HG02678 (cell line): ENCODE measurements around the gene IQGAP3.

Experiments
- ATAC-seq: cut with Tn5 transposase; IDR thresholded peaks from one replicate; pipeline ENCODE4 v1.9.1; 2021; ENCODE audit warnings: mild to moderate bottlenecking, moderate library complexity; ENCODE audit not compliant: unreplicated experiment

IQGAP3 gene

DNA sequence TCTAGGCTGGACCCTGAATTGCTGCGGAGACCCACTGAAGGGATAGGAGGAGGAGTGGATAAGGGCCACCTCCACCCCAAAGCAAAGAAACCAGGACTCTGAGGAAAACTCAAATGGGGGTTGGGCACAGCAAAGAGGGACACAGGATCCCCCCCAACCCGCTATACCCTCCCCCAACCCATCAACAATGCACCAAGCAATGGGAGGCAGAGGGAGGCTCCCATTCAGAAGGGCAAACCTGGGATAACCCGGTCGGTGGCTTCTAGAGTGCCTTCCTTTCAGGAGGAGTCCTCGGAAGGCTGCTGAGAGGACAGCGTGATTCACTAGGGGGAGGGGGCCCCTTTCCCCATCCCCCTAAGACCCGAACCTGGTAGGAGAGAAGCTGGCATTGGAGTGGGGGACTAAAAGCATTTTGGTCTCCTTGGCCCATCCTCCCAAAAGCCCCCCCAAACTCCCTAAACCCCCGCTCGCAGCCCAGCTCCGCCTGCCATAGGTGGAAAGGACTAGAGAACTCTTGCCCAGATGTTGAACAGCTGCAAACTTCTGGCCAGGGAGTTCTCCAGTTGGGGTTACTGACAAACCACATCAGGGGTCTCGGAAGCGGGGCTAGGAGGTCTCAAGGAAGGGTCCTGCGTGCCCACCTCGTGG, 73.0 kb downstream of the IQGAP3 start:
- no peak for ATAC-seq

DNA sequence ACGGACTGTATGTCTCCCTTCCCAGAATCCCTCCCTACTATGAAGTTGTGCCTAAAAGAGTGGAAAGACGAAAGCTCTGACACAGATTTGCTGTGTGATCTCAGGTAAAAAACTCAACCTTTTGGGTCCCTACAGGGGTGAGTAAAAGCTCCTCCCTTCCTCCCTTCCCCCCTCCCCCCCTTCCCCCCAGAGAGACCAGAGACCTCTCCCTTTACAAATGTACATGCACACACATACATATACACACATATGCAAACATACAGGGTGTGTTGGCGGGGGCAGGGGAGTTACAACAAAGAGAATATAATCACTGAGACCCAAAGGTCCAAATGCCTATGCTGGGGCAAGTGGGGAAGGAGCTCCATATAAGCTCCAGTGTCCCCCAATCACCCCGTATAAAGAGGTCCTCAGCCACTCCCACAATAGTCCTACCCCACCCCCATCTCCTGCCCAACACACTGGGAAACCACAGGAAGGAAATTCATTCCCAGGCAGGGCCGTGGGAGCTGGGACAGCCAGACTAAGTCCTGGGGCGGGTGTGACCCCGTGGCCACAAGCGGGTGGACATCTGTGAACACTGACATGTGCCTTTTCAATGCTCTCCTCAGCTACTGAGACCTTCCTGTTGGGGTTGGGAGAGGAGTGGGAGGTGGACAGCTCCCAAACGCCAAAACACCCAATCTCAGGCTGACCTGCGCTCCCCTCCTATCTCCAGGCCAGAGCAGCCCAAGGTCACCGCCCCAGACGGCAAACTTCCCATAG, 73.8 kb downstream of the IQGAP3 start:
- no peak for ATAC-seq

- ATAC-seq: no peak
These were observed 74.5 kb downstream of the IQGAP3 start for GRCh38 chr1:156497743-156498431.

DNA sequence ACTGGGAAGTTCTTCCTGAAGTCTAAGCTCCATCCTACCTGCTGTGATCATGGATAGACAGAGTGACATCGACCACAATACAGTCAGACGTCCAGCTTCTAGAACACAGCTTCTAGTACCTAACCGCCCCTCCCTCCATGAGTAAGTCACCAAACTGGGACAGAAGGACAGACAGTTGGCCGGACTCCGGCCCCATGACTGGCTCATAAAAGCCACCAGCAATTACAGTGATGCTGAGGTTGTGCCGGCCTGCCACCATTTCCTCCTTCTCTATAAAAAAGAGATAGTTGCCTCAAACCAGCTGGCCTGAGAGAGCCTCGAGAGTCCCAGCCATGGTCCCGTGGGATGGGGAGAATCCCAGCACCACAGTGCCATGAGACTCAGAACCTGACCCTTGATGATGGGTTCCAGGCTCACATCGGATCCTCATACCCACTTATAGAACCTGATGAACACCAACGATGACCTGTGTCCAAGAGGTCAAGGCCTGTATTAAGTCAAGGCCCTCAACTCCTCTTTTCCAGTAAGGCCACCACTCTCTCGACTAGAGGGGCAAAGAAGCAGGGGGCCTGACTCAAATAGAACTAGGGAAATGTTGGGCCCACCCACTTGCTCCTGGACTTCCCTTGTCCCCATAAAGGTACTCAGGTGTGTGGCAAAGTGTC, 75.2 kb downstream of the IQGAP3 start:
- no peak for ATAC-seq

GRCh38 chr1:156496211-156496761, 76.1 kb downstream of the IQGAP3 start:
- peak; percentile 25 for ATAC-seq

DNA sequence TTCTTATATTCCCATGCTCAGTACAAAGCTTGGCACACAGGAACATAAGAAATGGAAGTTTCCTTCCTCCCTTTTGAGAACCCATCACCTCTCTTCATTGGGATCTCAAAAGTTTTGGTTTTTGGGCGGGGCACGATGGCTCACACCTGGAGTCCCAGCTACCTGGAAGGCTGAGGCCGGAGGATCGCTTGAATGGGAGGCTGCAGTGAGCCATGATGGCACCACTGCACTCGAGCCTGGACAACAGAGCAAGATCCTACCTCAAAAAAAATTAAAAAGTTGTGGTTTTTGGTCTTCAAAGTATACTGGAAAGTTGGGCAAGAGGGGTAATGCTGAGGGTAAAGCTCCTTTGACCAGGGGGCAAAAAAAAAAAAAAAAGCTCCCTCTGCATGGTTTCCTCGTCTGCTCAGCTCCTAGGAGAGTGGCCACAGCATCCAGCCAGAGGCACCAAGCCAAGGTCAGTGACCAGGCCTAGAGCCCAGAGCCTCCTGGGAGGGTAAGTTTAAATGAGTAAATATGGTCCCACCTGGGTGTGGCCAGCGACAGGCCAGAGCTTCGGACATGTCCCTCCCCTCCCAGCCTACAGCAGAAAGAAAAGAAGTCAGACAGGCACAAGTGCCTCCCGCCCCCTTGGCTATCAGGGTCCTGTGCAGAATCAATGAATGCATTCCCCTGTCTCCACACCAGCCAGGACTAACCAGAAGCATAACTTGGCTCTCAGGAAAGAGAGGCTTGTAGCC, 76.8 kb downstream of the IQGAP3 start:
- no peak for ATAC-seq

- ATAC-seq: no peak
These were observed 78.0 kb downstream of the IQGAP3 start for GRCh38 chr1:156494309-156494895.

- no peak for ATAC-seq
These were observed 78.6 kb downstream of the IQGAP3 start for GRCh38 chr1:156493742-156494141.

- no peak for ATAC-seq
These were observed 79.2 kb downstream of the IQGAP3 start for GRCh38 chr1:156493154-156493631.

GRCh38 chr1:156492591-156493080, 79.7 kb downstream of the IQGAP3 start:
- ATAC-seq: peak; percentile 28

- ATAC-seq: no peak
These were observed 80.3 kb downstream of the IQGAP3 start for GRCh38 chr1:156492013-156492590.

GRCh38 chr1:156491151-156491949, 81.0 kb downstream of the IQGAP3 start:
- no peak for ATAC-seq

- no peak for ATAC-seq
These were observed 81.8 kb downstream of the IQGAP3 start for GRCh38 chr1:156490401-156491032.

- ATAC-seq: no peak
These were observed 82.5 kb downstream of the IQGAP3 start for GRCh38 chr1:156489935-156490293.

DNA sequence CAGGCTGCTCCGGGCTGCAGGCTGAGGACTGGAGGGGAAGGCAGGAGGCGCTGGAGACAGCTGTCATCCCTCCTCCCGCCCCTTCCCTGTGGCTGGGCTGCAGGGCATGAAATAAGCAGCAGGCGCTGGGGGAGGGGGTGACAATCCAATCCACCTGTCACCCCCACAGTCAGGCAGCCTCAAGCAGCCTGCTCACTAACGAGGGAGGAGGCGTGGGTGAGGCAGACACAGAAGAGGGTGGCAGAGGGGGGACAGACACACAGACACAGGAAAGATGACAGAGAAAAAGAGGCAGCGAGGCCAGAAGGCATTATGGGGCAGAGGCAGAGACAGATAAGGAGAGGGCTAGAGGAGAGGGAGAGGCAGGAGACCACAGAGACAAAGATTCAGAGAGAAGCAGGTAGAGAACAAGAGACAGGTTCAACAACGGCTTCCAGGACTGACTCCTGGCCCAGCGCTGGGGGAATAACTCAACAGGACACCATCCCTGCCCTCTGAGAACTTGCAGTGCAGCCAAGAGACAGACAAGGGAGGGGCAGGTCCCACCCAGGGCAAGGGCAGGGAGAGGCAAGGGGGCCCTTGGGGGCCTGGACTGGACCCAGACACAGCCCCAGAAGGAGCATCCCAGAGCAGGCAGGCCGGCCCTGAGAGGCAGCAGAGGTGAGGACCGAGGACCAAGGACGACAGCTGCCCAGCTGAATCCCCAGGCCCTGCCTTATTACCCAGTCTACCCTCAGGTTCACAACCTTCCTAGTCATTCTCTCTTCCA, 83.0 kb downstream of the IQGAP3 start:
- ATAC-seq: peak; percentile 21

GRCh38 chr1:156488566-156489165, 83.7 kb downstream of the IQGAP3 start:
- peak; percentile 57 for ATAC-seq

- no peak for ATAC-seq
These were observed 84.5 kb downstream of the IQGAP3 start for GRCh38 chr1:156487862-156488261.
